Panc1 (cell line): ENCODE measurements around the gene C3orf70. TPM values are rescaled to one million over a fixed set of nuclear protein-coding genes. Genes with fewer than 3 reads are reported as not detected.

Source experiments
- ATAC-seq: fragments of 200-7000 bp; cut with Tn5 transposase; 2 replicates; pipeline ENCODE4 v1.9.1; 2020; ENCODE audit warnings: mild to moderate bottlenecking, moderate library complexity
- BruUV-seq: library from RNA; stranded (reverse); fragments of 400-500 nt; replicated peaks from 2 replicates; lab custom pipeline; 2021; lab: Mats Ljungman, UMichigan
- CTCF ChIA-PET: fragments of 300-600 bp; sonication (Branson Sonifier 250); formaldehyde crosslinking; loops from one replicate; lab custom pipeline; 2022; ENCODE audit warnings: antibody characterized with exemption; lab: Charles Lee
- POLR2A ChIA-PET: fragments of 300-600 bp; sonication (Branson Sonifier 250); formaldehyde crosslinking; loops from one replicate; lab custom pipeline; 2022; ENCODE audit warnings: antibody characterized with exemption; lab: Charles Lee
- DNase-seq: peaks from one replicate; pipeline ENCODE4 v3.0.0-alpha.2; 2010; ENCODE audit warnings: low read depth, low spot score
- H3K27ac ChIP-seq: 2 replicates; pipeline ENCODE4 v1.5.1; 2011; ENCODE audit warnings: mild to moderate bottlenecking, low read length, inconsistent platforms
- H3K27me3 ChIP-seq: fragments of 200-500 bp; sonication (Bioruptor generic); 2 replicates; pipeline ENCODE4 v1.6.0; 2014; ENCODE audit warnings: low read length, inconsistent platforms; ENCODE audit not compliant: control insufficient read depth, insufficient read depth
- H3K36me3 ChIP-seq: fragments of 200-500 bp; sonication (Bioruptor generic); 2 replicates; pipeline ENCODE4 v1.5.1; 2014; ENCODE audit warnings: inconsistent platforms, mild to moderate bottlenecking, low read length, moderate library complexity; ENCODE audit not compliant: control insufficient read depth, insufficient read depth
- H3K4me1 ChIP-seq: 2 replicates; pipeline ENCODE4 v1.5.1; 2011; ENCODE audit warnings: inconsistent platforms, mild to moderate bottlenecking, low read length, moderate library complexity; ENCODE audit not compliant: control insufficient read depth, insufficient read depth
- H3K4me3 ChIP-seq, 2 experiments: 2 replicates each; pipeline ENCODE4 v1.5.1; 2011 to 2012; ENCODE audit warnings: low read depth in 2 of 2, low read length in 2 of 2, mild to moderate bottlenecking in 2 of 2, inconsistent platforms in 1 of 2, moderate library complexity in 1 of 2
- H3K9me3 ChIP-seq: fragments of 200-500 bp; sonication (Bioruptor generic); 2 replicates; pipeline ENCODE4 v1.5.1; 2014; ENCODE audit warnings: low read depth, mild to moderate bottlenecking, inconsistent platforms, low read length, moderate library complexity; ENCODE audit not compliant: control insufficient read depth, insufficient read depth
- CTCF ChIP-seq: fragments of 450-650 bp; IDR thresholded peaks from 2 replicates; pipeline ENCODE4 v1.5.1; 2017; ENCODE audit warnings: mild to moderate bottlenecking
- POLR2AphosphoS5 ChIP-seq: IDR thresholded peaks from 2 replicates; pipeline ENCODE4 v1.6.1; 2012; ENCODE audit warnings: mild to moderate bottlenecking, low read depth, low read length, moderate library complexity
- REST ChIP-seq, 2 experiments: IDR thresholded peaks; 2 replicates each; pipeline ENCODE4 v1.6.1; 2011 to 2012; ENCODE audit warnings: low read depth in 2 of 2, control low read depth in 1 of 2, low read length in 1 of 2, mild to moderate bottlenecking in 1 of 2, moderate library complexity in 1 of 2; ENCODE audit not compliant: insufficient read depth in 1 of 2
- SIN3A ChIP-seq: IDR thresholded peaks from 2 replicates; pipeline ENCODE4 v1.6.1; 2012; ENCODE audit warnings: low read depth, mild to moderate bottlenecking, low read length, moderate library complexity, borderline replicate concordance; ENCODE audit not compliant: insufficient read depth
- TCF7L2 ChIP-seq: IDR thresholded peaks from 2 replicates; pipeline ENCODE4 v1.6.1; 2011; ENCODE audit warnings: mild to moderate bottlenecking, low read depth, low read length, inconsistent platforms
- in situ Hi-C: cut with HindIII; loops from 2 replicates; pipeline ENCODE4 v1.10.0; 2016; ENCODE audit warnings: low sequenced_read_pairs, low pct_unique_long_range_greater_than_20kb
- intact Hi-C: fragments of 100-400 bp; cut with micrococcal nuclease; formaldehyde crosslinking; loops from one replicate; pipeline ENCODE4 v1.10.0; 2022; ENCODE audit not compliant: unreplicated experiment
- total RNA-seq: library from RNA; stranded (reverse); gene quantifications from one replicate; pipeline ENCODE4 v1.2.1, GENCODE V29; 2021; ENCODE audit not compliant: unreplicated experiment

The C3orf70 gene
- total RNA-seq, 1 experiment from 2014 or later, result 0.10 TPM

- intact Hi-C loops (no loop called here), in situ Hi-C loops (no loop called here)
- no TSS peak for BruUV-seq
- Histone ChIP-seq H3K27ac (no peak overlapping the region), H3K36me3 (no peaks in the 10 kb centered on the region), H3K4me3 (no peak overlapping the region), H3K27me3 (no peaks in the 10 kb centered on the region), H3K4me1 (no peaks in the 10 kb centered on the region), H3K9me3 (no peaks in the 10 kb centered on the region)
- DNase-seq, result no peak
- ChIA-PET CTCF (no interaction called here), POLR2A (no interaction called here)
- ATAC-seq, result no peak
- TF ChIP-seq CTCF, result no peak
- TF ChIP-seq POLR2AphosphoS5, result no peak
- no peak for TF ChIP-seq REST (IDR thresholded peaks at IDR 0.05; ENCODE audit: insufficient read depth in 1 of 2, low read depth in 2 of 2, low read length in 1 of 2)
- TF ChIP-seq SIN3A, result no peak
- no peak for TF ChIP-seq TCF7L2
Observed at GRCh38 chr3:185197068-185197467, 44.2 kb upstream of the C3orf70 start.

GRCh38 chr3:185195652-185196051 is 42.8 kb upstream of the C3orf70 start:
- POLR2A ChIA-PET, result no interaction called here
- BruUV-seq, result no TSS peak
- ATAC-seq (no peak), DNase-seq (no peak)
- no peaks in the 10 kb centered on the region for H3K36me3 ChIP-seq
- no peaks in the 10 kb centered on the region for H3K9me3 ChIP-seq
- CTCF ChIA-PET, result no interaction called here
- no peaks in the 10 kb centered on the region for H3K4me1 ChIP-seq
- intact Hi-C loops, result no loop called here
- H3K27me3 ChIP-seq, result no peaks in the 10 kb centered on the region
- no peak overlapping the region for H3K27ac ChIP-seq
- TF ChIP-seq SIN3A, result no peak
- TF ChIP-seq POLR2AphosphoS5, result no peak
- no peak for TF ChIP-seq REST (IDR thresholded peaks at IDR 0.05; ENCODE audit: insufficient read depth in 1 of 2, low read depth in 2 of 2, low read length in 1 of 2)
- TF ChIP-seq TCF7L2, result no peak
- TF ChIP-seq CTCF, result no peak
- H3K4me3 ChIP-seq, result no peak overlapping the region
- in situ Hi-C loops, result no loop called here
